HEK293 (cell line): ENCODE results near the gene RBFOX1.

Experiments
- PRDM1 ChIP-seq: fragments of 450-650 bp; formaldehyde crosslinking; IDR thresholded peaks from 2 replicates; pipeline ENCODE4; 2016; ENCODE audit warnings: missing biosample characterization, missing genetic modification characterization
- PRDM4 ChIP-seq: fragments of 450-650 bp; formaldehyde crosslinking; IDR thresholded peaks from 2 replicates; pipeline ENCODE4 v1.5.1; 2017; ENCODE audit warnings: missing biosample characterization, missing genetic modification characterization
- ZNF23 ChIP-seq: fragments of 450-650 bp; formaldehyde crosslinking; IDR thresholded peaks from 2 replicates; pipeline ENCODE4 v1.5.1; 2016; ENCODE audit warnings: missing biosample characterization, missing genetic modification characterization, borderline replicate concordance
- ZNF311 ChIP-seq: fragments of 450-650 bp; formaldehyde crosslinking; IDR thresholded peaks from 2 replicates; pipeline ENCODE4 v1.5.1; 2017; ENCODE audit warnings: missing biosample characterization, missing genetic modification characterization, borderline replicate concordance
- TF ChIP-seq, protein P1 (sequence below): fragments of 450-650 bp; formaldehyde crosslinking; IDR thresholded peaks from 2 replicates; pipeline ENCODE4 v1.5.1; 2016; ENCODE audit warnings: missing biosample characterization, missing genetic modification characterization

GRCh38 chr16:7688811-7689210 is 356.2 kb downstream of the RBFOX1 start:
- TF ChIP-seq ZNF311 (tag by site-specific recombination) = no peak
- TF ChIP-seq PRDM1 (tag by site-specific recombination) = no peak
- TF ChIP-seq, protein P1, sequence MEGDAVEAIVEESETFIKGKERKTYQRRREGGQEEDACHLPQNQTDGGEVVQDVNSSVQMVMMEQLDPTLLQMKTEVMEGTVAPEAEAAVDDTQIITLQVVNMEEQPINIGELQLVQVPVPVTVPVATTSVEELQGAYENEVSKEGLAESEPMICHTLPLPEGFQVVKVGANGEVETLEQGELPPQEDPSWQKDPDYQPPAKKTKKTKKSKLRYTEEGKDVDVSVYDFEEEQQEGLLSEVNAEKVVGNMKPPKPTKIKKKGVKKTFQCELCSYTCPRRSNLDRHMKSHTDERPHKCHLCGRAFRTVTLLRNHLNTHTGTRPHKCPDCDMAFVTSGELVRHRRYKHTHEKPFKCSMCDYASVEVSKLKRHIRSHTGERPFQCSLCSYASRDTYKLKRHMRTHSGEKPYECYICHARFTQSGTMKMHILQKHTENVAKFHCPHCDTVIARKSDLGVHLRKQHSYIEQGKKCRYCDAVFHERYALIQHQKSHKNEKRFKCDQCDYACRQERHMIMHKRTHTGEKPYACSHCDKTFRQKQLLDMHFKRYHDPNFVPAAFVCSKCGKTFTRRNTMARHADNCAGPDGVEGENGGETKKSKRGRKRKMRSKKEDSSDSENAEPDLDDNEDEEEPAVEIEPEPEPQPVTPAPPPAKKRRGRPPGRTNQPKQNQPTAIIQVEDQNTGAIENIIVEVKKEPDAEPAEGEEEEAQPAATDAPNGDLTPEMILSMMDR (tag by site-specific recombination) = no peak
- no peak for TF ChIP-seq PRDM4
- TF ChIP-seq ZNF23 (tag by site-specific recombination) = no peak
